Measurements from ENCODE around the gene TPSAB1. TPM values are rescaled to one million over a fixed set of nuclear protein-coding genes. Genes with fewer than 3 reads are reported as not detected.

The TPSAB1 gene
- total and polyA plus RNA-seq, 10 of the 15 experiments (the other 5 are each of a cell fraction or from before 2014, with no cell fraction given) = 0.06 TPM; not detected in 9

DNA sequence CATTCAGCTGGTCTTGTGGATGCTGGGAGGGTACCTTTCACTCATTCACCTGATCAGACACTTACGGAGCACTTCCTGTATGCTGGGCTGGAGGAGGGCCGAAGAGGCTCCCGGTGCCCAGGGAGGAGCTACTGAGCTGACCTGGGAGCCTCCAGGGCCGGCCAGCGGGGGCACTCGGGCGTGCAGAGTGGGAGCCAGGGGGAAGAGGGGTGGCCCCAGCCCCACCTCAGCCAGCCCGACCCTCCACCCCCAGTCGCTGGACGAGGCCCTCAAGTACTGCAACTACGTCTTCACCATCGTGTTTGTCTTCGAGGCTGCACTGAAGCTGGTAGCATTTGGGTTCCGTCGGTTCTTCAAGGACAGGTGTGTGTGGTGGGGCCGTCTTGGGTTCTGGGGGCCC, 25.8 kb upstream of the TPSAB1 start (continued):
- TF ChIP-seq CEBPZ (IDR thresholded peaks at IDR 0.05; ENCODE audit: low read depth, low read length) (no peak), CHD1 (IDR thresholded peaks at IDR 0.05; ENCODE audit: low read depth, low read length) (no peak)

GRCh38 chr16:1215574-1216295, 24.8 kb upstream of the TPSAB1 start:
- Histone ChIP-seq H3K27me3 (replicated peaks in 1 of 2; ENCODE audit: control insufficient read depth in 2 of 2, insufficient read depth in 2 of 2, low read length in 1 of 2) (no peaks in the 10 kb centered on the region), H2AFZ (ENCODE audit: control insufficient read depth, low read depth, low read length) (no peak overlapping the region), H3K4me2 (ENCODE audit: control insufficient read depth, insufficient read depth) (no peak overlapping the region), H3K9ac (ENCODE audit: control insufficient read depth, insufficient read depth, low read length) (no peak overlapping the region), H3K4me1 (ENCODE audit: control insufficient read depth, insufficient read depth, low read length) (no peaks in the 10 kb centered on the region), H3K79me2 (ENCODE audit: control insufficient read depth, insufficient read depth, low read length) (no peaks in the 10 kb centered on the region), H4K20me1 (ENCODE audit: control insufficient read depth, insufficient read depth) (no peaks in the 10 kb centered on the region), H3K9me3 (replicated peaks; ENCODE audit: control insufficient read depth, insufficient read depth, low read length) (no peaks in the 10 kb centered on the region), H3K27ac (ENCODE audit: control insufficient read depth, insufficient read depth) (no peak overlapping the region), H3K36me3 (ENCODE audit: control insufficient read depth in 2 of 2, insufficient read depth in 2 of 2, low read length in 1 of 2) (no peaks in the 10 kb centered on the region), H3K4me3 (no peak overlapping the region)
- RAD21 ChIA-PET (ENCODE audit: unreplicated experiment) = interaction anchor here (0.6 kb wide), 1 partner anchor 257 kb away, joined by 4 read pairs; no protein-coding TSS in a partner anchor
- DNase-seq (ENCODE audit: low read depth, low spot score) (no peak), FAIRE-seq (no peak), ATAC-seq (no peak)
- WGBS (ENCODE audit: insufficient coverage, insufficient replicate concordance, low lambda C conversion rate, missing lambda C conversion rate) = 34% methylated on average over 32 of the region's 32 CpGs
- in situ Hi-C loops (cut with MboI) (no loop called here), intact Hi-C loops (cut with micrococcal nuclease; ENCODE audit: unreplicated experiment) (no loop called here)
- TF ChIP-seq RELA (IDR thresholded peaks at IDR 0.05; ENCODE audit: borderline replicate concordance, partially characterized antibody) (no peak), ZSCAN29 (IDR thresholded peaks at IDR 0.05) (no peak), ATF2 (IDR thresholded peaks at IDR 0.05; ENCODE audit: low read length) (no peak), EP300 (IDR thresholded peaks at IDR 0.05; ENCODE audit: borderline replicate concordance in 1 of 2, control insufficient read depth in 1 of 2, low read depth in 2 of 2, low read length in 2 of 2) (no peak), RFX5 (IDR thresholded peaks at IDR 0.05; ENCODE audit: low read depth, low read length) (no peak), LARP7 (IDR thresholded peaks at IDR 0.05) (no peak), CHD1 (IDR thresholded peaks at IDR 0.05; ENCODE audit: low read depth, low read length) (no peak), CHD4 (IDR thresholded peaks at IDR 0.05) (no peak), TARDBP (IDR thresholded peaks at IDR 0.05; ENCODE audit: borderline replicate concordance) (no peak), NBN (IDR thresholded peaks at IDR 0.05) (no peak)
- TF ChIP-seq, protein P1, sequence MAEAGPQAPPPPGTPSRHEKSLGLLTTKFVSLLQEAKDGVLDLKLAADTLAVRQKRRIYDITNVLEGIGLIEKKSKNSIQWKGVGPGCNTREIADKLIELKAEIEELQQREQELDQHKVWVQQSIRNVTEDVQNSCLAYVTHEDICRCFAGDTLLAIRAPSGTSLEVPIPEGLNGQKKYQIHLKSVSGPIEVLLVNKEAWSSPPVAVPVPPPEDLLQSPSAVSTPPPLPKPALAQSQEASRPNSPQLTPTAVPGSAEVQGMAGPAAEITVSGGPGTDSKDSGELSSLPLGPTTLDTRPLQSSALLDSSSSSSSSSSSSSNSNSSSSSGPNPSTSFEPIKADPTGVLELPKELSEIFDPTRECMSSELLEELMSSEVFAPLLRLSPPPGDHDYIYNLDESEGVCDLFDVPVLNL (IDR thresholded peaks at IDR 0.05; ENCODE audit: low read depth, low read length) = no peak
- CTCF ChIA-PET = no interaction called here
- SMC1A ChIA-PET (ENCODE audit: uncharacterized antibody, unreplicated experiment) = no interaction called here
- no TSS peak for BruUV-seq (replicated peaks)
- POLR2A ChIA-PET = no interaction called here

All from GM12878 (cell line).